ENCODE data around the gene ENPP1. TPM values are rescaled to one million over a fixed set of nuclear protein-coding genes. Genes with fewer than 3 reads are reported as not detected.

The ENPP1 gene
- total RNA-seq, 1 experiment from 2014 or later = 6.5 TPM

DNA sequence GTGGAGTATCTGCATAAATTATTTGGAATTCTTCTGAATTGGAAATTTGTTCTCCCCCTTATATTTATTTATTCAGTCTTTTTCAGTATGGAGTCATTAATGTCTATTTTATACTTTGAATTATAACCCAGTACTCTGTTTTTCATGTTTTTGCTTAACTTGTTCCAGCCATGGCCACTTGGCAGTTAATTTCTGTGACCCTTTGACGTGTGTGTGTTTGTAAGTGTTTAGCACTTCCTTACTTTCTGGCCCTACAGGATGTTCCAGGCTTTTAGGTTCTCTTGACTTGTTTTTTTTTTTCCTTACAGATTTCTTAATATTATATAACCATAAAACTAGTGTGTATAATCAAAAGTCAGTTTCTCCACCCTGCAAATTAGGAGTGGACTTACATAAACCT lies 24.1 kb downstream of the ENPP1 start:
- ChIA-PET POLR2A (no interaction called here), RAD21 (ENCODE audit: low non-redundant PET in 1 of 2, low total read pairs in 2 of 2, uncharacterized antibody in 2 of 2, unreplicated experiment in 2 of 2) (no interaction called here), CTCF (no interaction called here)
- Histone ChIP-seq H3K27me3 (ENCODE audit: insufficient read depth, low read length) (no peaks in the 10 kb centered on the region), H3K79me2 (ENCODE audit: insufficient read depth, low read length) (no peaks in the 10 kb centered on the region), H2AFZ (ENCODE audit: low read depth, low read length, poor library complexity, severe bottlenecking) (no peak overlapping the region), H3K4me1 (ENCODE audit: control insufficient read depth in 1 of 2, insufficient read depth in 2 of 2, low read length in 2 of 2) (no peaks in the 10 kb centered on the region), H3K9me3 (ENCODE audit: control insufficient read depth in 1 of 2, insufficient read depth in 1 of 2, low read depth in 1 of 2, low read length in 2 of 2) (no peaks in the 10 kb centered on the region), H3K9ac (ENCODE audit: low read length) (no peak overlapping the region), H4K20me1 (ENCODE audit: insufficient read depth) (no peaks in the 10 kb centered on the region), H3K4me3 (replicated peaks in 1 of 2; ENCODE audit: low read depth in 1 of 2, low read length in 2 of 2) (no peak overlapping the region), H3K36me3 (ENCODE audit: control insufficient read depth in 1 of 2, insufficient read depth in 2 of 2, low read length in 2 of 2) (no peaks in the 10 kb centered on the region), H3K27ac (ENCODE audit: low read depth, low read length) (no peak overlapping the region), H3K9me2 (ENCODE audit: insufficient read depth) (peaks cover 6% of the 10 kb centered on the region; the same call in 1 of the 2 replicates), H3K4me2 (ENCODE audit: low read length) (no peak overlapping the region)
- no TSS peak for BruUV-seq (replicated peaks)
- intact Hi-C loops (cut with micrococcal nuclease) = no loop called here
- ATAC-seq = no peak
- DNase-seq (ENCODE audit: low read depth, low spot score) = no peak
- TF ChIP-seq JUND (IDR thresholded peaks at IDR 0.05) (no peak), RAD21 (IDR thresholded peaks at IDR 0.05; ENCODE audit: low read depth) (no peak), ELF1 (IDR thresholded peaks at IDR 0.05; ENCODE audit: borderline replicate concordance, low read depth) (no peak)
- TF ChIP-seq, protein P1, sequence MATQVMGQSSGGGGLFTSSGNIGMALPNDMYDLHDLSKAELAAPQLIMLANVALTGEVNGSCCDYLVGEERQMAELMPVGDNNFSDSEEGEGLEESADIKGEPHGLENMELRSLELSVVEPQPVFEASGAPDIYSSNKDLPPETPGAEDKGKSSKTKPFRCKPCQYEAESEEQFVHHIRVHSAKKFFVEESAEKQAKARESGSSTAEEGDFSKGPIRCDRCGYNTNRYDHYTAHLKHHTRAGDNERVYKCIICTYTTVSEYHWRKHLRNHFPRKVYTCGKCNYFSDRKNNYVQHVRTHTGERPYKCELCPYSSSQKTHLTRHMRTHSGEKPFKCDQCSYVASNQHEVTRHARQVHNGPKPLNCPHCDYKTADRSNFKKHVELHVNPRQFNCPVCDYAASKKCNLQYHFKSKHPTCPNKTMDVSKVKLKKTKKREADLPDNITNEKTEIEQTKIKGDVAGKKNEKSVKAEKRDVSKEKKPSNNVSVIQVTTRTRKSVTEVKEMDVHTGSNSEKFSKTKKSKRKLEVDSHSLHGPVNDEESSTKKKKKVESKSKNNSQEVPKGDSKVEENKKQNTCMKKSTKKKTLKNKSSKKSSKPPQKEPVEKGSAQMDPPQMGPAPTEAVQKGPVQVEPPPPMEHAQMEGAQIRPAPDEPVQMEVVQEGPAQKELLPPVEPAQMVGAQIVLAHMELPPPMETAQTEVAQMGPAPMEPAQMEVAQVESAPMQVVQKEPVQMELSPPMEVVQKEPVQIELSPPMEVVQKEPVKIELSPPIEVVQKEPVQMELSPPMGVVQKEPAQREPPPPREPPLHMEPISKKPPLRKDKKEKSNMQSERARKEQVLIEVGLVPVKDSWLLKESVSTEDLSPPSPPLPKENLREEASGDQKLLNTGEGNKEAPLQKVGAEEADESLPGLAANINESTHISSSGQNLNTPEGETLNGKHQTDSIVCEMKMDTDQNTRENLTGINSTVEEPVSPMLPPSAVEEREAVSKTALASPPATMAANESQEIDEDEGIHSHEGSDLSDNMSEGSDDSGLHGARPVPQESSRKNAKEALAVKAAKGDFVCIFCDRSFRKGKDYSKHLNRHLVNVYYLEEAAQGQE (IDR thresholded peaks at IDR 0.05; ENCODE audit: low read depth) = no peak

DNA sequence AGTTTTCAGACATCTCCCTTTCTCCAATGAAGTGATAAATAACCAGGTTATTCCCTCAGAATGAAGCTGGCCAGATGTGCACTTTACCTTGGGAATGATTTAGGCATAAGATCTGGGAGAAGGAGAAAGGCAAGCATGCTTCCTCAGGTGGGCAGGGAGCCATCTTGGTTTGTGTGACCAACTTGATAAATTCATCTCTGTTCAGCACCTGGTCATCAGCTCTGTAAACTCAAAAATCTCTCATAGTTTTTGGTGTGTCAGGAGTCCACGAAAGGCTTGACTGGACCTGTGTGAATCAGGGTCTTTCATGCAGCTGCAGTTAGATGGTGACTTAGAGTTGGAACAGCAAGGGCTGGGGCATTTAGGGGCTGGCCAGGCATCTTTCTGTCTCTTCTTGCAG lies 24.5 kb downstream of the ENPP1 start:
- ATAC-seq = no peak
- no peak for TF ChIP-seq JUND (IDR thresholded peaks at IDR 0.05)
- no peak for TF ChIP-seq POLR2AphosphoS5 (IDR thresholded peaks at IDR 0.05; ENCODE audit: low read depth, low read length)
- TF ChIP-seq, protein P2, sequence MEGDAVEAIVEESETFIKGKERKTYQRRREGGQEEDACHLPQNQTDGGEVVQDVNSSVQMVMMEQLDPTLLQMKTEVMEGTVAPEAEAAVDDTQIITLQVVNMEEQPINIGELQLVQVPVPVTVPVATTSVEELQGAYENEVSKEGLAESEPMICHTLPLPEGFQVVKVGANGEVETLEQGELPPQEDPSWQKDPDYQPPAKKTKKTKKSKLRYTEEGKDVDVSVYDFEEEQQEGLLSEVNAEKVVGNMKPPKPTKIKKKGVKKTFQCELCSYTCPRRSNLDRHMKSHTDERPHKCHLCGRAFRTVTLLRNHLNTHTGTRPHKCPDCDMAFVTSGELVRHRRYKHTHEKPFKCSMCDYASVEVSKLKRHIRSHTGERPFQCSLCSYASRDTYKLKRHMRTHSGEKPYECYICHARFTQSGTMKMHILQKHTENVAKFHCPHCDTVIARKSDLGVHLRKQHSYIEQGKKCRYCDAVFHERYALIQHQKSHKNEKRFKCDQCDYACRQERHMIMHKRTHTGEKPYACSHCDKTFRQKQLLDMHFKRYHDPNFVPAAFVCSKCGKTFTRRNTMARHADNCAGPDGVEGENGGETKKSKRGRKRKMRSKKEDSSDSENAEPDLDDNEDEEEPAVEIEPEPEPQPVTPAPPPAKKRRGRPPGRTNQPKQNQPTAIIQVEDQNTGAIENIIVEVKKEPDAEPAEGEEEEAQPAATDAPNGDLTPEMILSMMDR (IDR thresholded peaks at IDR 0.05 in 2 of 3, conservative IDR thresholded peaks at IDR 0.05 in 1 of 3; ENCODE audit: borderline replicate concordance in 1 of 3, insufficient read depth in 1 of 3, low read depth in 2 of 3, low read length in 2 of 3) = no peak
- no peak for TF ChIP-seq ZNF274 (IDR thresholded peaks at IDR 0.05; ENCODE audit: low read depth, low read length)
- TF ChIP-seq, protein P3, sequence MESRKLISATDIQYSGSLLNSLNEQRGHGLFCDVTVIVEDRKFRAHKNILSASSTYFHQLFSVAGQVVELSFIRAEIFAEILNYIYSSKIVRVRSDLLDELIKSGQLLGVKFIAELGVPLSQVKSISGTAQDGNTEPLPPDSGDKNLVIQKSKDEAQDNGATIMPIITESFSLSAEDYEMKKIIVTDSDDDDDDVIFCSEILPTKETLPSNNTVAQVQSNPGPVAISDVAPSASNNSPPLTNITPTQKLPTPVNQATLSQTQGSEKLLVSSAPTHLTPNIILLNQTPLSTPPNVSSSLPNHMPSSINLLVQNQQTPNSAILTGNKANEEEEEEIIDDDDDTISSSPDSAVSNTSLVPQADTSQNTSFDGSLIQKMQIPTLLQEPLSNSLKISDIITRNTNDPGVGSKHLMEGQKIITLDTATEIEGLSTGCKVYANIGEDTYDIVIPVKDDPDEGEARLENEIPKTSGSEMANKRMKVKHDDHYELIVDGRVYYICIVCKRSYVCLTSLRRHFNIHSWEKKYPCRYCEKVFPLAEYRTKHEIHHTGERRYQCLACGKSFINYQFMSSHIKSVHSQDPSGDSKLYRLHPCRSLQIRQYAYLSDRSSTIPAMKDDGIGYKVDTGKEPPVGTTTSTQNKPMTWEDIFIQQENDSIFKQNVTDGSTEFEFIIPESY (IDR thresholded peaks at IDR 0.05; ENCODE audit: extremely low read depth, insufficient replicate concordance, low read length) = no peak
- no peak for TF ChIP-seq FOSL1 (IDR thresholded peaks at IDR 0.05; ENCODE audit: low read depth)
- H3K9me2 ChIP-seq (ENCODE audit: insufficient read depth) = peaks cover 6% of the 10 kb centered on the region; the same call in 1 of the 2 replicates

More for the DNA sequence above, 24.5 kb downstream of the ENPP1 start:
- H3K9ac ChIP-seq (ENCODE audit: low read length) = no peak overlapping the region
- POLR2A ChIA-PET = no interaction called here
- no peak for DNase-seq (ENCODE audit: low read depth, low spot score)
- RAD21 ChIA-PET (ENCODE audit: low non-redundant PET in 1 of 2, low total read pairs in 2 of 2, uncharacterized antibody in 2 of 2, unreplicated experiment in 2 of 2) = no interaction called here
- H3K36me3 ChIP-seq (ENCODE audit: control insufficient read depth in 1 of 2, insufficient read depth in 2 of 2, low read length in 2 of 2) = no peaks in the 10 kb centered on the region
- BruUV-seq (replicated peaks) = no TSS peak
- no peak overlapping the region for H2AFZ ChIP-seq (ENCODE audit: low read depth, low read length, poor library complexity, severe bottlenecking)
- no peaks in the 10 kb centered on the region for H3K27me3 ChIP-seq (ENCODE audit: insufficient read depth, low read length)
- H3K4me3 ChIP-seq (replicated peaks in 1 of 2; ENCODE audit: low read depth in 1 of 2, low read length in 2 of 2) = no peak overlapping the region
- H4K20me1 ChIP-seq (ENCODE audit: insufficient read depth) = no peaks in the 10 kb centered on the region
- intact Hi-C loops (cut with micrococcal nuclease) = no loop called here
- H3K4me1 ChIP-seq (ENCODE audit: control insufficient read depth in 1 of 2, insufficient read depth in 2 of 2, low read length in 2 of 2) = no peaks in the 10 kb centered on the region
- H3K4me2 ChIP-seq (ENCODE audit: low read length) = no peak overlapping the region
- H3K9me3 ChIP-seq (ENCODE audit: control insufficient read depth in 1 of 2, insufficient read depth in 1 of 2, low read depth in 1 of 2, low read length in 2 of 2) = no peaks in the 10 kb centered on the region
- no peaks in the 10 kb centered on the region for H3K79me2 ChIP-seq (ENCODE audit: insufficient read depth, low read length)
- CTCF ChIA-PET = interaction anchor here (0.7 kb wide), 1 partner anchor 93 kb away, joined by 3 read pairs; no protein-coding TSS in a partner anchor
- H3K27ac ChIP-seq (ENCODE audit: low read depth, low read length) = no peak overlapping the region

Data from HCT116 (cell line).